IPS-18c (cell line): ENCODE results near the gene AUTS2.

Source experiments
- H3K4me3 ChIP-seq: 2 replicates; pipeline ENCODE4 v1.7.0; 2013; ENCODE audit warnings: low read depth, mild to moderate bottlenecking, low read length, moderate library complexity; ENCODE audit not compliant: insufficient read depth
- H3K9me3 ChIP-seq: one replicate; pipeline ENCODE4 v1.6.1; 2013; ENCODE audit warnings: mild to moderate bottlenecking, low read length, moderate library complexity; ENCODE audit not compliant: control insufficient read depth, insufficient read depth

AUTS2 gene

GRCh38 chr7:69919426-69920111 lies 321.3 kb downstream of the AUTS2 start:
- no peak overlapping the region for H3K4me3 ChIP-seq
- no peaks in the 10 kb centered on the region for H3K9me3 ChIP-seq

- no peaks in the 10 kb centered on the region for H3K9me3 ChIP-seq
These were observed 322.5 kb downstream of the AUTS2 start for GRCh38 chr7:69920797-69921196.

DNA sequence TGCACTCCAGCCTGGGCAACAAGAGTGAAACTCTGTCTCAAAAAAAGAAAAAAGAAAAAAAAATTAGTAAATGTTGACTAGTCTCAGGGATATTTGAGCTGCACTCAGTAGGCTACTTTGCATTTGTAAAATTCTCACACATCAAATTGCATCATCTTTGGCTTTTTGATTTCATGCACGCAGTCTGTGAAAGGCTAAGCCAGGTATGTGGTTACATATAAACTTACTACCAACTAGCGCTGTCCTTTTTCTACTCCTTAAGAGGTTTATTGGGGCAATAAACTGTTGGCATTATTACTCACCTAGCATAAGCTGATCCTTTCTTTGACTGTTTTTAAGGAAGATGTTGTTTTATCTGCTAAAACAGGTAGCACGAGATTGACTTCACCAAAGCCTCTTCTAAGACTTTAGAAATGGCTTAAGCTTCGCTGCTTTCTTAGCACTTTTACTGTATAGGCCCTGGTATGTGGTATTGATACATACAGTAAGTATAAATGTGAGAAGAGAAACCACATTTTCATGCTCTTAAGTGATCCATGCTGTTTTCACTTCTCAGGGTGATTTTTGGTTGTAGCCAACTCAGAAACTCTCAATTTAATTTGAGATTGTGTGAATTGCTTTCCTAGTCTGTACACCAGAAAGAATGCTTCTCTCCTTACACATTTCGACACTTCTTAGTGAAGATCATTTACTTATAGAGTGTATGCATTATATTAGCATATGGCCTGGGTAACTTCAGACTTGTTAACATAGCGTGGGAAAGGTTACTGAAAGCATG lies 323.9 kb downstream of the AUTS2 start:
- no peak overlapping the region for H3K4me3 ChIP-seq
- H3K9me3 ChIP-seq = no peaks in the 10 kb centered on the region

More at GRCh38 chr7:69920797-69921196, 322.5 kb downstream of the AUTS2 start:
- H3K4me3 ChIP-seq = no peak overlapping the region

- H3K9me3 ChIP-seq = no peaks in the 10 kb centered on the region
- no peak overlapping the region for H3K4me3 ChIP-seq
These were observed 329.2 kb downstream of the AUTS2 start for GRCh38 chr7:69927461-69927860.

- H3K4me3 ChIP-seq = no peak overlapping the region
These were observed 330.3 kb downstream of the AUTS2 start for GRCh38 chr7:69928621-69929020.

GRCh38 chr7:69929622-69930021 lies 331.3 kb downstream of the AUTS2 start:
- no peak overlapping the region for H3K4me3 ChIP-seq
- H3K9me3 ChIP-seq = no peaks in the 10 kb centered on the region

More at GRCh38 chr7:69928621-69929020, 330.3 kb downstream of the AUTS2 start:
- H3K9me3 ChIP-seq = no peaks in the 10 kb centered on the region

DNA sequence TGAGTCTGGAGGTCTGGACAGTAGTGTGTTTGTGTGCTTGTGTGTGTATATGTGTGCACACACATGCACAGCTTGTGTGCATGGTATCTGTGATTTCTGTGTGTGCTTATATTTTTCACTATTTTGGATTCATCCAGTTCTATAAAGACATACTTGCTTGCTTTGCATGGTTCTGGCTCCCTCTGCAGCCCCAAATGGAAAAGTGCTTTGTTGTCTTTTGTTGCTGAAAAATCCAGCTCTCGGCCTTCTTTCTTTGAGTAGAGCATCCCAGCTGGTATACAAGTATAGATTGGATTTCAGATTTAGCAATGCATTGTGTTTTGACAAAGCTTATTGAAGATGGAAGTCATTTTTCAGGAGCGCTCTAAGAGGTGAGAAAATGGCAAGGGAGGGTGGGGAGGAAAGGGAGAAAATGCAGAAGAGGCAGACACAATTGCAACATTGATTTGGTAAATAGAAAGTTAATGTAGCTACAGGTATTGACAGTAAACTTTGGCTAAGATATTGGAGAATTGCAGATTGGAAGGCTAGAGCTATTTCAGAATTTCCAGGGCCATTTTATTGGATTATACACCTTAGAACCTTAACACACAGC lies 333.9 kb downstream of the AUTS2 start:
- H3K9me3 ChIP-seq = no peaks in the 10 kb centered on the region
- H3K4me3 ChIP-seq = no peak overlapping the region

DNA sequence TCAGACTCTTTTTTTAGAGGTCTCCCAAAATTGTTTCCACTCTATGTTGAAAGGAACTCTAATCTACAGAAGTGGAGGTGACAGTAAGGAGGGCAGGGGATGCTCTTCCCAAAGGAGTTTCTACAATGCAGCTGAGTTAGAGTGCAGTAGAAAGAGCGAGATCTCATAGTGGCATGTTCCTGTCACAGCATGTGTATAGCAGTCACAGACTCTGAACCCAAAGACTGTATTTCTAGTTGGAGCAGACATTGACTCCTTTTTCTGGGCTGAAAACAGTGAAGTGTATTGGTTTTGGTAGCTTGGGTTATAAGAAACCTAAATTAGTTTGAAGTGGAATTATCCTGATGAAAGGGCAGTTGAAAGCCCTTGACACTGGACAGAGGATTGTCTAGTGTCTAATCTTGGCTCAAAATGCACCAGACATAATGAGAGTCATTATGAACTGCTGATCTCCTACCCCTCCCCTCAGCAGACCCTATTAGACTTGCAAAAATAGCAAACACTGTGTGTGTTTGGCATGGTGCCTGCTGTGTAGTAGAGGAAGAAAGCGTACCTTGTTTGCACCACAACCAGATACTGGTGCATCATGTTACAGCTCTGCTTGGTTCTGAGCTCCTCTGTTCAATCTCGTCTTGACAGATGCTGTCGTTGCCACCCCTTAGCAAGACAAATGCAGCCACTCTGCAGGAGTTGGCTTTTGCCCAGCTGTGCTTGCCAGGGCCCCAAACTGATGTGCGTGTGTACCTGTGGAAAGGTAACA lies 336.0 kb downstream of the AUTS2 start:
- no peaks in the 10 kb centered on the region for H3K9me3 ChIP-seq
- no peak overlapping the region for H3K4me3 ChIP-seq

GRCh38 chr7:69935107-69935506 lies 336.8 kb downstream of the AUTS2 start:
- H3K9me3 ChIP-seq = no peaks in the 10 kb centered on the region
- H3K4me3 ChIP-seq = no peak overlapping the region

DNA sequence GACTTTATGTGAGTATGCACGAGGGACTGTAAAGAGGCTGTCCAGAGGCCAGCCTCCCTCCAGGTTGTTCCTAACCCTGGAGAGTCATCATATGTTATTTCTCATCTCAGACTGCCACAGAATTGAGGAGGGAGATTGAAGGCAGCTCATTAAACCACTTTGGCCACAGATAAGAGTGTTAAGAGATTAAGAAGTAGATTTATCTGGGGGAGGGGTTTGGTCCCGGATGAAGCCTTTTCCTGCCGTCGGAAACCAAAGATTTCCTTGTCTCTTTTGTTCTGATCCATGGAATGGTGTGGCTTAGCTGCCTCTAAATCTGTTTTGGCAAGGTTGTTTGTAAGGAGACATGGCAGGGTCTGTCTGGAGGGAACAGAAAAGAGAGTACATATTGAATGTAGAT lies 338.8 kb downstream of the AUTS2 start:
- Histone ChIP-seq H3K4me3 (no peak overlapping the region), H3K9me3 (no peaks in the 10 kb centered on the region)

DNA sequence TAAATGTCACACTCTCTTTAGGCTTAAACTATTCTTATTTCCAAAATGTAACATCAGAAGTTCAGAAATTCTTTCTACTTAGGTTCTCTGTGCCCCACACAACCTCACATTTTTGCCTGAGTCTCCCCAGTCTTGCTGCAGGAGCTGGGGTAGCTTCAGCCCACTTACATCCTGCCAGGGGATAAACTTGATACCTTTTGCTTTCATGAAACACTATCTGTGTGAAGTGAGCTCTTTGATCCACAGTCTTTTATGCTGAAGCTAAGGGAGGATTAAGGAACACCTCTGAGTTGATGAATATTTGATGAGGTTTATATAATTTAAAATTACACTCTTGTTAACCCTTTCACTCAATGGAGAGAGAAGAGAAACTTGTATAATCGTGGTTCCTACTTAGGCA lies 341.0 kb downstream of the AUTS2 start:
- H3K4me3 ChIP-seq = no peak overlapping the region

DNA sequence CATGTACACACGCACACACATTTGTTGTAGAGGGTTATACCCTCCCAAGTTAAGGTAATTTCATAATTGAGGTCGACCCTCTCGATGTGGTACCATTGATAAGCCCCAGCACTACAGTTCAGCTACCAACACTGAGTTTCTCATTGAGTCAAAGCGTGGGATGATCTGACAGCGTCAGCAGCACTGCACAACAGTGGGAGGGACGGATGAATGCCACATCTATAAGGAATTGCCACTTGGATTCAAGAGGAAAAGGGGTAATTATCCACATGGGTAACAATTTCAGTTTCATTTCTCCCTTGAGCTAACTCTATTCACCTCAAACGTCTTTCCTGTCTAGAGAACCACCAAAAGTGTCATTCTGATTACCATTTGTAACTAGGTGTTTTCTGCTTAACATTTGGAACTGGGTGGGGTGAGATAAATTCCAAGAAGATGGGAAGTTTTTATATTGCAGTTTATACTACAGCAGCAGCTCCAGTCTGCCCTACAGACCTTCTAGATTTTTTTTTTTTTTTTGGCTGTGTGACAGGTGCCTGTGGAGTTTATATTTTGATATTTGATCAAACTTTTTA lies 342.9 kb downstream of the AUTS2 start:
- no peaks in the 10 kb centered on the region for H3K9me3 ChIP-seq
- no peak overlapping the region for H3K4me3 ChIP-seq

More for the DNA sequence above, 341.0 kb downstream of the AUTS2 start:
- H3K9me3 ChIP-seq = no peaks in the 10 kb centered on the region

DNA sequence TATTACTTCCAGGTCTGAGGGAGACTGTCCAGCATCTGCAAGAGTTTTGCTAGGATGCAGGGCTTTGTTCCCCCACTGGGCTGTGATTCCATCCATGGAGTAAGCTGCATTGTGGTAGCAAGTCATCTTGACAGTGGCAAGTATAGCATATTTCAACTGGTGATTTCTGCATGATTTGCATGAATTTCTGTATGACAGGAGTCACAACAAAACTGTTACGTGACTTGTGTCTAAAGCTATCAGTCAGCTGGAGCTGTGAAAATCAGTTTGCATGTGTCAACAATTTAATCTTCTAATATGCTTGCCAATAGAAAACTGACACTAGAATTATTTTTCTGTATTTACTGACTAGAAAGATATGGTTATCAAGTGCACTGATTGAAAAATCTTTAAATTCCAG lies 344.3 kb downstream of the AUTS2 start:
- H3K4me3 ChIP-seq = no peak overlapping the region
- no peaks in the 10 kb centered on the region for H3K9me3 ChIP-seq

DNA sequence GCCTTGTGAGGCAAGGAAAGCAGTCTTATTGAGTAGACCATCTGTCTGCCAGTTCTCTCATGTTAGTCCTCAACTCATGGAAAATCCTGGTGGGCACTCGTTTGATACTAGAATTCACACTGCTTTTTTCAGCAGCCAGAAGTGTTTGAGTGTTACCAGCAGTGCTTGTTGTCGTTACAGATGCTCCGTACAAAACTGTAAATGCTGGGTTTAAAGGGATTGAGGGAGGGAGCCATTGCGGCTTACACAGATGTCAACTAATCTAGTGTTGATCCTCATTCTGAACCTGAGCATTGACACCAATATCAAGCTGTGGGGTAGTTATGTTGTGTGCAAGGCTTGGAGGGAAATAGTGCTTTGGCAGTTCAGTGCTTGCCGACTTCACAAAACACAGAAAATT lies 348.6 kb downstream of the AUTS2 start:
- no peaks in the 10 kb centered on the region for H3K9me3 ChIP-seq
- H3K4me3 ChIP-seq = no peak overlapping the region

DNA sequence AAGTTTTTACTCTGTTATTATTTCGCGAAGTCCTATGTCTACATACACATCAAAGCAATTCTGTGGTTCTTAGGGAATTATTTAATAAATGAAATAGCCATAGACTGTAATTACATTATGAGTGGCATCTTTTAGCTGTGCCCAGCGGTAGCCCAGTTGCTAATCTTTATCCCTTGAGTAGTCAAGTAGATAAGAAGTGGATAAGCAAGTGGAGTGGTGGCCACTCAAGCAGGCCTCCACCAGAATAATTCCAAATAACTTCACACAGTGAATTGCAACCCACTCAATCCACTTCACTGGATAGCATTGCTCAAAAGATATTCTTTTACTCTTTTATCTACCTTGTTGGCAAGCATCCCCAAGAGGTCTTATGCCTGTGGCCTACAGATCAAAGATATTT lies 349.7 kb downstream of the AUTS2 start:
- H3K4me3 ChIP-seq = no peak overlapping the region
- no peaks in the 10 kb centered on the region for H3K9me3 ChIP-seq

GRCh38 chr7:69949122-69949521 lies 350.8 kb downstream of the AUTS2 start:
- Histone ChIP-seq H3K4me3 (no peak overlapping the region), H3K9me3 (no peaks in the 10 kb centered on the region)

DNA sequence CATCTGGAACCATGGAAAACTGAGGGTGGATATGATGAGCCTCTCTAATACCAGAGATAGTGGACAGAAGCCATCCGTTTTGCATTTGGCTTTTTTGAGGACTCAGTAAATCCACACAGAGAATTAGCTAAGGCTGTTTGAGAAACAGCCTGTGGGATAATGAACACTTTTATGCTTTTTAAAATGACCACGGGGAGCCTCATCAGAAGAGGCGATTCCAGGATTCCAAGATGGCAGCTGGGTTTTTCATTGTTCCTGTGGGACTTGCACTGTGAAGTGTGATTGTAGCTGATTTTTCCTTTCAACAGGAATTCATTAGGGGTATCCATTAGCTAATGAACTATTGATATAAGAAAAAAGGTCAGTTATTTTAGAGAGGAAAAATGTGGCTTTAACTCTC lies 353.2 kb downstream of the AUTS2 start:
- Histone ChIP-seq H3K9me3 (no peaks in the 10 kb centered on the region), H3K4me3 (no peak overlapping the region)
